ENCODE measurements around the gene PLA2G2E. TPM values are rescaled to one million over a fixed set of nuclear protein-coding genes. Genes with fewer than 3 reads are reported as not detected.

PLA2G2E gene, protein sequence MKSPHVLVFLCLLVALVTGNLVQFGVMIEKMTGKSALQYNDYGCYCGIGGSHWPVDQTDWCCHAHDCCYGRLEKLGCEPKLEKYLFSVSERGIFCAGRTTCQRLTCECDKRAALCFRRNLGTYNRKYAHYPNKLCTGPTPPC
- total RNA-seq = not detected

DNA sequence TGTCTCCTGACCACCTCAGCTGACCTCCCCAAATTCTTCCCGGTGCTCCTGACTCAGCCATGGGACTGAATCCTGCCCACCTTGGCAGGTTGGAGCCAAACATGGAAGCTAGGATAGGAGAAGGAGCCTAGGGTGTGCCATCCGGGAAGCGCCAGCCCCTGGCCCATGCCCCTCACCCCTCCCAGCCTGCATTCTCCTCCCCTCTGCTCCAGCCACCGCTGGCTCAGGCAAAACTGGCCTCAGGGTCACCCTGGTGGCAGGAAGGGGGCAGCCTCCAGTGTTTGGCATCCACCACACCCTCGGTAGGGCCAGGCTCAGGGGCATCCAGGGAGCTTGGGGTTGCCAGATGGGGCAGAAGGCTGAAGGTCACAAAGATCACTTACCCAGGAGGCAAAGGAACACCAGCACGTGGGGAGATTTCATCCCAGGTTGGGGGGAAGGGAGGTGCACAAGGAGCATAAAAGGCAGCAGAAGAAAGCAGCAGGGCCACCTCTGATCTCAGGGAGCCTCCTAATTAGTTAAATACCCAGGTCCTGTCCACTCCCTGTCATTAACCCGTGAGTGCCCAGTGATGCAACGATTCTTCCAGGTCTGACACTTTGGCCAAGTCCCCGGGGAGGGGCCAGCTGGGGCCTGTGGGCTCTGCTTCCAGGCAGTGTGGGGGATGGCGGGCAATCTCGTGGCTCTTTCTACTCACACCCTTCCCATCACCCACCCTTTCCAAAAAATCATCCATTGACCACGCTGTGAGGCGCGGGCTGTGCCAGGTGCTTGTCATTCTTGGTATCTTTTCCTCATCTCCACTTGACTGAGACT lies at the start of gene PLA2G2E:
PLA2G2E (minus strand) TSS at position 481 of the 816 bp plus-strand sequence; CDS start at position 423, 58 bp downstream.
- Mint-ChIP-seq H3K27me3 (ENCODE audit: low read depth) (peaks cover 3% of the 10 kb centered on the region), H3K4me1 (ENCODE audit: low read depth) (no peaks in the 10 kb centered on the region), H3K9me3 (no peaks in the 10 kb centered on the region), H3K36me3 (ENCODE audit: insufficient read depth) (no peaks in the 10 kb centered on the region), H3K4me3 (no peak within 1 kb of the TSS)
- DNase-seq = no peak
- no peak for ATAC-seq

DNA sequence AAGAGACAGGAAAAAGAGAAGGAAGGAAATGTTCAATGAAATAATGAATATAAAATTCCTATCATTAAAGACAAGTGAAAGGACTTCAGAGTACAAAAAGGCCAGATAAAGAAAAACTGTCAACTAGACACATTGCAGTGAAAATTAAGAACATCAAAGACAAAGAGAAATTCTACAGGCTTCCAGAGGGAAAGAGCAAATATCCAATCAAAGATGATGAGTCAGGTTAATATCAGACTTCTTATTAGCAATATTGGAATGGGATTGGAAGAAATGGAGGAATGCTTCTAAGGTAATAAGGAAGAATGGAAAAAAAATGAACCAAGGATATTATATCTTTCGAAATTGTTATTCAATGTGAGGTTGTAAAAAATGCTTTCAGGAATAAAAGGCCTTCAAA lies 48.2 kb upstream of the PLA2G2E start:
- no peaks in the 10 kb centered on the region for H3K36me3 Mint-ChIP-seq (ENCODE audit: insufficient read depth)
- peaks cover 2% of the 10 kb centered on the region for H3K4me1 Mint-ChIP-seq (ENCODE audit: low read depth)
- DNase-seq = no peak
- no peak overlapping the region for H3K4me3 Mint-ChIP-seq
- H3K9me3 Mint-ChIP-seq = no peaks in the 10 kb centered on the region
- H3K27me3 Mint-ChIP-seq (ENCODE audit: low read depth) = peaks cover 26% of the 10 kb centered on the region
- ATAC-seq = no peak

DNA sequence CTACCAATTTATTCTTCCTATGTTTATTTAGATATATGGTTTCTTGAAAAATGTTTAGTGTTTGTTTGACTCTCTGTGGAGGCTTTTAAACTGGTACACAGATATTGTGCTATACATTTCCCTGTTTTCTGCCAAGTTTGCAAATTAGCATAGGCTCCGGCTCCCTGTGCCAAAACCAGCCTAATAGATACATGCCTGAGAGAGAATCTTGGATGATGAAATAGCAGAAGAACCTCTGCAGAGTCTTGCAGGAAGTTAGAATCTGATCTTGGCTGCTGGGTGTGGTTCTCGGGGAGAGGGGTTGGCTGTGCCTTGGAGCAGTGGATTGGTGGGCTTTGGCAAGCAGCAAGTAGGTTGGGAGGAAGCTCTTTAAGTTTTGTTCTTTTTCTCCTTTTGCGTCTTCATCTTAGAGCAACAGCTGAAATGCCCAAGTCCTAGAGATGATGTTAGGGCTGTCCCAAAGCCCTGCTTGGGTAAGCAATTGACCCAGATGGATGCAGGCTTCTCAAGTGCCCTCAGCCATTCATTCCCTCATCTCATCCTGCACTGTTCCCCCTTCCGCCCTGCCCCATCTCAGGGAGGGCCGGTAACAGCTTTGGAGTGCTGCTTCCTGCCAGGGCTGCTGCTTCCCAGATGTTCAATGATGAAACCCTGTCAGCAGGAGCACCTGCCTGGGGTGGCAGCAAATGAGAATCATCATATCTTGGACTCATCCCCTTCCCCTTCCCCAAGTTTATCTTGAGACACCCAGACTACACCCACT lies 46.7 kb upstream of the PLA2G2E start:
- peaks cover under 1% of the 10 kb centered on the region for H3K4me1 Mint-ChIP-seq (ENCODE audit: low read depth)
- no peaks in the 10 kb centered on the region for H3K9me3 Mint-ChIP-seq
- no peak for DNase-seq
- H3K36me3 Mint-ChIP-seq (ENCODE audit: insufficient read depth) = no peaks in the 10 kb centered on the region
- ATAC-seq = no peak
- no peak overlapping the region for H3K4me3 Mint-ChIP-seq
- peaks cover 23% of the 10 kb centered on the region for H3K27me3 Mint-ChIP-seq (ENCODE audit: low read depth)

DNA sequence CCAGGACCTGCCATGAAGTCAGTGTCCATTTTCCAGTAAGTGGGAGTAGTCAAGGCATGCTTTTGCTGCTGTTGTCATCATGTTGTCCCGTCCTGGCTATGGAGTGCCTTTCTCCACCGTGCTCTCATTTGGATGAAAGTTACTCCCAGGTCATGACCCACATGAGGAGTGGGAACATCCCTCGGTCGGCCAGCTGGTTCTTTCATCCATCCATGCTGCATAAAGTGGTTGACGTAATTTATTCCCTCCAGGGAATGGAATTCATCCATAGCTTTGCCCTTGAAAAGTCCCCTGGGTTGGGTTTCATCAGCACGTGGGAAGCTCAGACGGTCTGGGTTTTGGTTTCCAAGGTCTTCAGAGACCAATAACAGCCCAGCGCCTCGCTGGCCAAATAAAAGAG lies 44.4 kb upstream of the PLA2G2E start:
- peaks cover 39% of the 10 kb centered on the region for H3K27me3 Mint-ChIP-seq (ENCODE audit: low read depth)
- DNase-seq = no peak
- H3K36me3 Mint-ChIP-seq (ENCODE audit: insufficient read depth) = no peaks in the 10 kb centered on the region

DNA sequence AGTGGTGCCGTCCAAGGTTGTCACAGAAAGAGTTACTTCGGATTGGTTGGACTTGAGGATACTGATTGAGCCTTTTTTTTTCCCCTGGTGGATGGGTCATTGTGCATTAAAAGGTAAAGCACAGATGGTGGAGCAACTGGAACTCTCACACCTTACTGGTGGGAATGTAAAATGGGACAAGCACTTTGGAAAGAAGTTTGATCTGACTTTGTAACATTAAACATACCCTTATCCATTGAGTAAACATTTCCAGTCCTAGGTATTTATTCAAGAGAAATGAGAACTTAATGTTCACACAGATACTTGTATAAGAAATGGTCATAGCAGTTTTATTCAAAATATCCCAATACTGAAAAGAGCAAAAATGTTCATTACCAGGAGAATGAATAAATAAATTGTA lies 41.1 kb upstream of the PLA2G2E start:
- H3K4me3 Mint-ChIP-seq = no peak overlapping the region
- no peaks in the 10 kb centered on the region for H3K9me3 Mint-ChIP-seq
- DNase-seq (no peak), ATAC-seq (no peak)
- no peaks in the 10 kb centered on the region for H3K4me1 Mint-ChIP-seq (ENCODE audit: low read depth)
- no peaks in the 10 kb centered on the region for H3K36me3 Mint-ChIP-seq (ENCODE audit: insufficient read depth)
- peaks cover 42% of the 10 kb centered on the region for H3K27me3 Mint-ChIP-seq (ENCODE audit: low read depth)

More for the DNA sequence above, 44.4 kb upstream of the PLA2G2E start:
- no peak for ATAC-seq
- H3K4me3 Mint-ChIP-seq = no peak overlapping the region
- H3K4me1 Mint-ChIP-seq (ENCODE audit: low read depth) = no peaks in the 10 kb centered on the region
- H3K9me3 Mint-ChIP-seq = no peaks in the 10 kb centered on the region

DNA sequence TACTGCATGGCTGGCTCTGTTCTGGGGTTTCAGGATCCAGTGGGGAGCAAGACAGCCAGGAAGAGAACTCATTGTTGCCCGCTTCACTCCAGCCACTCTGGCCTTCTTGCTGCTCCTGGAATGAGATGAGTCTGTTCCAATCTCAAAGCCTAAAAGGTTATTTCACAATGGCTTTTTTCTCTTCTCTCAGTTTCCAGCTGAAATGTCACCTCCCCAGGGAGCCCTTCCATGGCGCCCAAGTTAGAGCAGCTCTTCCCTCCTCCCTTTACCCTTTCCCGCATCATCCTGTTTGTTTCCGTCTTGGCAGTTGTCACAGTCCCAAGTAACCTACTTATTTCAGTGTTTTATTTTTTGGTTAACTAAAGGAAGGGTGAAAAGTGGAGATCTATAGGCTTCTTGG lies 40.2 kb upstream of the PLA2G2E start:
- Mint-ChIP-seq H3K4me1 (ENCODE audit: low read depth) (no peaks in the 10 kb centered on the region), H3K4me3 (no peak overlapping the region), H3K36me3 (ENCODE audit: insufficient read depth) (no peaks in the 10 kb centered on the region), H3K9me3 (no peaks in the 10 kb centered on the region), H3K27me3 (ENCODE audit: low read depth) (peaks cover 42% of the 10 kb centered on the region)
- ATAC-seq (no peak), DNase-seq (no peak)

DNA sequence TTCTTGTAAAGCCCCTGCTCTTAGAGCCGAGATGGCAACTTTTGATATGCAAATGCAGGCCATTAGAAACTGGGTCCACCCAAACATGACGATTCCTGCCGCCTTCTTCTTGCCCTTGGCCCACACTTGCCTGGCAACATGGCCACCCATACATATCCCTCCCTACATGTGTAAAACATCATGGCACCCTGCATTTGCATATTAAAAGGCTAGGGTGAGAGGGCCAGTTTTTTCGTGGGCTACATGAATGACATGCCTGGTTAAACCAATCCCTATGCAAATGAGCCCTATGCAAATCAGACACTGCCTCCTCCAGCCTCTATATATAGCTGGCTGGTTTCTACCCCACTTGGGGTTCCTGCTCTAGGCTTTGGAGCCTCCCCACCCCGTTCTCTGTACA lies 37.2 kb upstream of the PLA2G2E start:
- Mint-ChIP-seq H3K36me3 (ENCODE audit: insufficient read depth) (no peaks in the 10 kb centered on the region), H3K9me3 (no peaks in the 10 kb centered on the region), H3K4me1 (ENCODE audit: low read depth) (no peaks in the 10 kb centered on the region), H3K27me3 (ENCODE audit: low read depth) (peaks cover 39% of the 10 kb centered on the region), H3K4me3 (no peak overlapping the region)
- no peak for DNase-seq
- no peak for ATAC-seq

DNA sequence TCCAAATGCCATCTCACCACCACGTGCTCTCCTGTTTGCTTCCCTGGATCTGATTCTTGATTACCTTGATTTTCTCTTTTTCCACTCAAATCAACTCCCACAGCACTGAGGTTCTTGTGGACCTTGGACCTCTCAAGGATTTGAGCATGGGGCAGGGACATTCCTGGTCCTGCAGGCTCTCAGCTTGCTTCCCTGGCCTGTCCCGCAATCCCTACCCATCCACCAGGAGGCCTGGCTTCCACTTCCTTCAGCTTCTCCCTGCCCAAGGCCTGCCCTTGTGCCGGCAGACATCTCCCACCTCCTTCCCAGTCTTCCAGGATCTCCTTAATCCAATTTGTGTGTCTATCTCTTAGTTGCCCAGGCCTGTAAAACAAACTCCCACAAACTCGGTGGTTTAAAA lies 34.4 kb upstream of the PLA2G2E start:
- Mint-ChIP-seq H3K36me3 (ENCODE audit: insufficient read depth) (no peaks in the 10 kb centered on the region), H3K4me3 (no peak overlapping the region), H3K4me1 (ENCODE audit: low read depth) (no peaks in the 10 kb centered on the region), H3K9me3 (no peaks in the 10 kb centered on the region), H3K27me3 (ENCODE audit: low read depth) (peaks cover 38% of the 10 kb centered on the region)
- ATAC-seq (no peak), DNase-seq (no peak)

DNA sequence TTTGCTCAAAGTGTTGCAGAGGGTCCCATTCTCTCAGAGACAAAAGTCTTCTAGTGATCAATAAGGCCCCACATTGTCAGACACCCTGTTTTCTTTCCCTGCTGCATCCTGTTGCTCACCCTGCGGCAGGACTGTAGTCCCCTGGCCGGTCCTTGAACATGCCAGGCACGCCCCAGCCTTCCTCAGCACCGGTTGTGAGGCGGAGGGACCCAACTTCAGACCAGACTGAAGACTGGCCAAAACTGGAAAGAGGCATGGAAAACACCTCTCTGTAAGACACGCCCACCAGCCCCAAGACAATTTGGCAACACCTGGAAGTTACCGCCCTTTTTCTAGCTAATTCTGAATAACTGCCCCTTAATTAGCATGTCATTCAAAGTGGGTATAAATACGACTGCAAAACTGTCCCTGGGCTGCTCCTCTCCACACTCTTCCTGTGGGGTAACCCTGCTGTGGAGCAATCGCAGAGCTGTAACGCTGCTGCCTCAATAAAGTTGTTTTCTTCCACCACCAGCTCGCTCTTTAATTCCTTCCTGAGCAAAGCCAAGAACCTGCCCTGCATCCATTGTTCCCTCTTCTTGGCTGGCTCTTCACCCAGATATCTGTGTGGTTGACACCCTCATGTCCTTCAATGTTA lies 32.2 kb upstream of the PLA2G2E start:
- Mint-ChIP-seq H3K4me1 (ENCODE audit: low read depth) (no peaks in the 10 kb centered on the region), H3K27me3 (ENCODE audit: low read depth) (peaks cover 32% of the 10 kb centered on the region), H3K36me3 (ENCODE audit: insufficient read depth) (no peaks in the 10 kb centered on the region), H3K4me3 (no peak overlapping the region), H3K9me3 (no peaks in the 10 kb centered on the region)
- no peak for DNase-seq
- no peak for ATAC-seq

DNA sequence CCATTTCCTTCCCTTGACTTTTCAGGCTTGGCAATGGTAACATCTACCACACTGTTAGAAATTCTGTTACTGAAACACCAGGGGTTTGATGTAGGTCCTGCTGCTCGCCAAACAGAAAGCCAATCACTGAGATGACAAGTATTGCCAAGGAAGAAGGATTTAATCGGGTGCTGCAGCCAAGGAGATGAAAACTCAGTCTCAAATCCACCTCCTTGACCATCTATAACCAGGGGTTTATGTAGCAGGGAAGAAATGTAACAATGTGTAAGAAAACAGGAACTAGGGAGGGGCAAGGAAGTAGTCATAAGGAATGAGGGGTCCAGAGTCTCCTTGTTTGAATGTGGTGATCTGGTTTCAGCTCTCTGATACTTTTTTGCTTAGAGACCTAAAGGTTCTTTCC lies 30.6 kb upstream of the PLA2G2E start:
- DNase-seq = no peak
- Mint-ChIP-seq H3K27me3 (ENCODE audit: low read depth) (peaks cover 34% of the 10 kb centered on the region), H3K4me3 (no peak overlapping the region), H3K9me3 (no peaks in the 10 kb centered on the region), H3K4me1 (ENCODE audit: low read depth) (no peaks in the 10 kb centered on the region), H3K36me3 (ENCODE audit: insufficient read depth) (no peaks in the 10 kb centered on the region)
- no peak for ATAC-seq

DNA sequence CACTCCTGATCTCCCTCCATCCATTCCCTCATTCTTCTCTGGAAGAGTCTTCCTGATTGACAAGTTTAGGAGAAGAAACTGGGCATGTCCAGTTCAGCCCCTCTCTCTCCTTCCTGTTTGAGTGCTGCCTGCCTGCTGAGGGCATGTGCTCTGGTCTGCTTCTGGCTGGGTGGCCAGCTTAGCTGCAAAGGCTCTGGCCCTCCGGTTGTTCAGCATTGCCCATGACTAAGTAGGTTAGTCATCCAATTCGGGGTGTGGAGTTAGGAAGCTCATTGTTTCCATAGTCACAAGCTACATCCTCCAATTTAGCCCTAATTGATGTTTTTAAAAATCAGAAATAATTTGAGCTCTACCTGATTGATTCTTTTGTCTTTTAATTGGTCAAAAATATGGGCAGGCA lies 25.6 kb upstream of the PLA2G2E start:
- DNase-seq (no peak), ATAC-seq (no peak)
- Mint-ChIP-seq H3K4me1 (ENCODE audit: low read depth) (no peaks in the 10 kb centered on the region), H3K36me3 (ENCODE audit: insufficient read depth) (no peaks in the 10 kb centered on the region), H3K4me3 (no peak overlapping the region), H3K9me3 (no peaks in the 10 kb centered on the region), H3K27me3 (ENCODE audit: low read depth) (peaks cover 31% of the 10 kb centered on the region)

DNA sequence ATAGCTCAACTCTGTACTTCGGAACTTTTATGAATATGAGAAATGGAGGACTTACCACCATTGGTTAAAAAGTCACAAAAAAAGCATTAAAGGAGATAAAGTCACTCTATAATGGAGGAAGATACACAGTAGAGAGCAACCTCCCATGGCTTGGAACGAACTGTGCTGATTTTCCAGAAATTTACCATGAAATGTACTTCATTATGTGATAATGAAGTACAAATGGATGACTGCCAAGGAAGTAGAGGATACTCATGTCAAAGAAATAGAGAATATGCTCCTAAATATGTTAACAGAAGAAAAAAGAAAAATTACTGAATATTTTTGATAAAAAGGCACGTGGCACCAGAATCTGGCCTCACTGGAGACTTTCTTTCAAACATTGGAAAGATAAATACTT lies 23.6 kb upstream of the PLA2G2E start:
- H3K9me3 Mint-ChIP-seq = no peaks in the 10 kb centered on the region

DNA sequence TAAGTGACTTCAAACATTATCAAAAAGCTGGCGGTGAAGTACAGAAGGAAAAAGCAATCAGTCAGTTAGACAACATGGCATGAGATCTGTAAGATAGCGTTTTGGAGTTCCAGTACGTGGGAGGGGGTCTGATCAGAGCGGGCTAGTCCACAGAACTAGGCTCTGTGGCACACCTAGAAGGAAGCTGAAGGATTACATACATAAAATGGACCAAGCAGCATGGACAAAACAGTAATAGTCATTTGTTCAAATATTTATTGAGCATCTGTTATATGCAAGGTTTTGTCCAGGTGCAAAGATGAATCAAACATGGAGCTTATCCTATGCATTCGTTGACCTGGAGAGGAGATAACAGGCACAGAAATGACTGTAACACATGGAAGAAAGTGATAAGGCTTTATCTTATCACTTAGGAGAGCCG lies 22.9 kb upstream of the PLA2G2E start:
- DNase-seq (no peak), ATAC-seq (no peak)
- Mint-ChIP-seq H3K4me1 (ENCODE audit: low read depth) (no peaks in the 10 kb centered on the region), H3K36me3 (ENCODE audit: insufficient read depth) (no peaks in the 10 kb centered on the region), H3K27me3 (ENCODE audit: low read depth) (peaks cover 25% of the 10 kb centered on the region), H3K9me3 (no peaks in the 10 kb centered on the region), H3K4me3 (no peak overlapping the region)

More for the DNA sequence above, 23.6 kb upstream of the PLA2G2E start:
- H3K27me3 Mint-ChIP-seq (ENCODE audit: low read depth) = peaks cover 25% of the 10 kb centered on the region
- no peaks in the 10 kb centered on the region for H3K4me1 Mint-ChIP-seq (ENCODE audit: low read depth)
- H3K36me3 Mint-ChIP-seq (ENCODE audit: insufficient read depth) = no peaks in the 10 kb centered on the region
- no peak overlapping the region for H3K4me3 Mint-ChIP-seq
- no peak for ATAC-seq
- DNase-seq = no peak

DNA sequence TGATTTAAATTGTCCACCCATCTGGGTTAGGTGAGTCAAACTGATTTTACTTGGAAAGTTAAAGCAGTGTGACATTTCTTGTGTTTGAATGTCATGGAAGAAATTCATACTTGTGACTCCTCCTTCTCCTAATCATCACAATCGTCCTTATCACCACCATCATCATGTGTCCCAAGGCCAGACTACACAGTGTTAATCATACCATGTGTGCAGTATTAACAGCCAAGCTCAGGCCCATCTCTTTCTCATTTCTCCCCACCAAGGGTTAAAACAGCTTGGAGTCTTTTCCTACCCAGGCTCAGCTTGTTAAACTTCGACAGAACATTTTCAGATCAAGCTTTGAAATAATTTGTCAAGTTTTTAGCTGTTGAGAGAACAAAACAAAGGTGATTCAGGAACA lies 22.5 kb upstream of the PLA2G2E start:
- Mint-ChIP-seq H3K4me1 (ENCODE audit: low read depth) (no peaks in the 10 kb centered on the region), H3K9me3 (no peaks in the 10 kb centered on the region), H3K36me3 (ENCODE audit: insufficient read depth) (no peaks in the 10 kb centered on the region), H3K4me3 (no peak overlapping the region), H3K27me3 (ENCODE audit: low read depth) (peaks cover 22% of the 10 kb centered on the region)
- ATAC-seq (no peak), DNase-seq (no peak)

Data from activated T-cell treated with anti-CD3 and anti-CD28 coated beads, Interleukin-2, amount 50 U/mL, for 4 hours (primary cell).